KMS-11 (cell line): ENCODE data around the gene TUSC1.

Source experiments
- H2AFZ ChIP-seq: fragments of 200-600 bp; sonication (generic); 2 replicates; pipeline ENCODE4 v1.6.1; 2016; ENCODE audit warnings: antibody characterized with exemption, mixed run types, low read depth
- H3K27ac ChIP-seq: fragments of 200-600 bp; sonication (generic); 2 replicates; pipeline ENCODE4 v1.6.1; 2016; ENCODE audit warnings: mild to moderate bottlenecking, mixed run types
- H3K27me3 ChIP-seq: fragments of 200-600 bp; sonication (generic); 2 replicates; pipeline ENCODE4 v1.6.1; 2017; ENCODE audit warnings: mild to moderate bottlenecking, low read depth, mixed run types, moderate library complexity; ENCODE audit not compliant: insufficient read depth
- H3K36me3 ChIP-seq: fragments of 200-600 bp; sonication (generic); 2 replicates; pipeline ENCODE4 v1.6.1; 2017; ENCODE audit warnings: mild to moderate bottlenecking, mixed run types; ENCODE audit not compliant: insufficient read depth
- H3K4me1 ChIP-seq: fragments of 200-600 bp; sonication (generic); 2 replicates; pipeline ENCODE4 v1.6.1; 2016; ENCODE audit warnings: mild to moderate bottlenecking, low read depth, mixed run types; ENCODE audit not compliant: poor library complexity, severe bottlenecking
- H3K4me2 ChIP-seq: fragments of 200-600 bp; sonication (generic); 2 replicates; pipeline ENCODE4 v1.7.0; 2016; ENCODE audit warnings: mild to moderate bottlenecking, mixed run types
- H3K4me3 ChIP-seq: fragments of 200-600 bp; sonication (generic); IDR thresholded peaks from 2 replicates; pipeline ENCODE4 v1.6.1; 2017; ENCODE audit warnings: low read depth, low read length, mixed read lengths; ENCODE audit not compliant: insufficient read depth
- H3K79me2 ChIP-seq: fragments of 200-600 bp; sonication (generic); 2 replicates; pipeline ENCODE4 v1.6.1; 2016; ENCODE audit warnings: low read depth, mixed run types; ENCODE audit not compliant: insufficient read depth
- H3K9ac ChIP-seq: fragments of 200-600 bp; sonication (generic); 2 replicates; pipeline ENCODE4 v1.6.1; 2016; ENCODE audit warnings: mild to moderate bottlenecking, mixed run types
- H4K20me1 ChIP-seq: fragments of 200-600 bp; sonication (generic); 2 replicates; pipeline ENCODE4 v1.6.1; 2016; ENCODE audit warnings: mild to moderate bottlenecking, mixed run types; ENCODE audit not compliant: insufficient read depth
- TF ChIP-seq, protein P1 (sequence below): fragments of 200-600 bp; sonication (generic); conservative IDR thresholded peaks from 2 replicates; pipeline ENCODE4 v1.6.1; 2017; ENCODE audit warnings: low read depth, mild to moderate bottlenecking, antibody characterized with exemption, low read length, moderate library complexity, mixed read lengths

TUSC1 gene

DNA sequence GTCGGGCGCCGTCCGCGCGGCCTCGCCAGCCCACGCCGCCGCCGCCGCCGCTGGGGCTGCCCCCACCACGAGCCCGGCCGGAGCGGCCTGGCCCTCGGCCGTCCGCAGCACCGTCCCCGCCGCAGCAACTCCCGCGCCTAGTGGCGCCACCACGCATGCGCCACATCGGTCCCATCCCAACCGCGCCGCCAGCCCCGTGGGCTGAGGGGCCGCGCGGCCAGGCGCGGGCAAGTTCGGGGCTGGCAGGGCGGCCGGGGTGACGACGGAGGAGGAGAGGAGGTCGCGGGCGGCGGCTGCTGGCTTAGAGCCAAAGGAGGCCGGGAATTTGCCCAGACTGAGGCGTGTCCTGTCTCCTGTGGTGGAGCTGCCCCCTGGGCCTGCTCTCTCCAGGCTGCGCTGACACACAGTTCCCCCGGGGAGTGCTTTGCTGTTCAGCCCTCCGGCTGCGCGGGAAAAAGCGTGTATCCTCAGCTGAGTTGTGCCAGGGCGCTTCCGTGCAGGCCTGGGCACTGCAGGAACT, at the start of gene TUSC1:
TUSC1 (minus strand) TSS at position 298 of the 520 bp plus-strand sequence; CDS start at position 166, 132 bp downstream.
- Histone ChIP-seq H3K79me2 (no peaks in the 10 kb centered on the region), H3K36me3 (no peaks in the 10 kb centered on the region), H4K20me1 (no peaks in the 10 kb centered on the region), H3K4me2 (peak within 1 kb of the TSS; percentile 59), H3K9ac (peak within 1 kb of the TSS; percentile 95), H3K27ac (peak within 1 kb of the TSS; percentile 88), H3K27me3 (no peaks in the 10 kb centered on the region), H3K4me1 (peaks cover 8% of the 10 kb centered on the region), H2AFZ (peak within 1 kb of the TSS; percentile 62), H3K4me3 (no peak within 1 kb of the TSS)
- TF ChIP-seq, protein P1, sequence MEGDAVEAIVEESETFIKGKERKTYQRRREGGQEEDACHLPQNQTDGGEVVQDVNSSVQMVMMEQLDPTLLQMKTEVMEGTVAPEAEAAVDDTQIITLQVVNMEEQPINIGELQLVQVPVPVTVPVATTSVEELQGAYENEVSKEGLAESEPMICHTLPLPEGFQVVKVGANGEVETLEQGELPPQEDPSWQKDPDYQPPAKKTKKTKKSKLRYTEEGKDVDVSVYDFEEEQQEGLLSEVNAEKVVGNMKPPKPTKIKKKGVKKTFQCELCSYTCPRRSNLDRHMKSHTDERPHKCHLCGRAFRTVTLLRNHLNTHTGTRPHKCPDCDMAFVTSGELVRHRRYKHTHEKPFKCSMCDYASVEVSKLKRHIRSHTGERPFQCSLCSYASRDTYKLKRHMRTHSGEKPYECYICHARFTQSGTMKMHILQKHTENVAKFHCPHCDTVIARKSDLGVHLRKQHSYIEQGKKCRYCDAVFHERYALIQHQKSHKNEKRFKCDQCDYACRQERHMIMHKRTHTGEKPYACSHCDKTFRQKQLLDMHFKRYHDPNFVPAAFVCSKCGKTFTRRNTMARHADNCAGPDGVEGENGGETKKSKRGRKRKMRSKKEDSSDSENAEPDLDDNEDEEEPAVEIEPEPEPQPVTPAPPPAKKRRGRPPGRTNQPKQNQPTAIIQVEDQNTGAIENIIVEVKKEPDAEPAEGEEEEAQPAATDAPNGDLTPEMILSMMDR = no peak

DNA sequence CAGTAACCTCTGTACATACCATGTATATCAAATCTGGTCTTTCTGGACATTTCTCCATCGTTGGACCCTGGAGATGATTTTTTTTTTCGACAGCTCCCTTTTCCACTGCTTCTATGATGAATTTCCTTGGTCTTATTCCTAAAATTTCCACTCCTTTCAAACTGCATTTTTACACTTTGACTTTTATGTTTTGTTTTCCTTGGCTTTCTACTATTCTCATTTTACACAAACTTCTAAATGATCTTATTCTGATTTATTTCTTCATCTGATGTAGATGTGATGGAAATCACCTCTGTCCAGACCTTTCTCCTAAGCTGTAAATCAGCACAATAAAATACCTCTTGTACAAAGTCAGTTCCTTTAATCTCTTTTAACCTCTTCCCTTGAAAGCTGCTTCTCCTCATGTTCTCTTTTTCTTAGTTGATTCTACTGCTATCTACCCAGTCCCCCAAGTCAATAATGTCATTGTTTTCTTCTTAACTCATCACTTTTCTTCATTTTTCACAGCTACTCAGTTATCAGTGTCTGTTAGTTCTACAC, 48.7 kb upstream of the TUSC1 start:
- H3K4me2 ChIP-seq = no peak overlapping the region
- TF ChIP-seq, protein P1 = no peak
- no peaks in the 10 kb centered on the region for H3K36me3 ChIP-seq
- H4K20me1 ChIP-seq = no peaks in the 10 kb centered on the region
- no peak overlapping the region for H3K4me3 ChIP-seq
- H3K9ac ChIP-seq = no peak overlapping the region
- no peaks in the 10 kb centered on the region for H3K27me3 ChIP-seq
- no peak overlapping the region for H3K27ac ChIP-seq
- H3K4me1 ChIP-seq = no peaks in the 10 kb centered on the region
- H2AFZ ChIP-seq = no peak overlapping the region
- H3K79me2 ChIP-seq = no peaks in the 10 kb centered on the region

DNA sequence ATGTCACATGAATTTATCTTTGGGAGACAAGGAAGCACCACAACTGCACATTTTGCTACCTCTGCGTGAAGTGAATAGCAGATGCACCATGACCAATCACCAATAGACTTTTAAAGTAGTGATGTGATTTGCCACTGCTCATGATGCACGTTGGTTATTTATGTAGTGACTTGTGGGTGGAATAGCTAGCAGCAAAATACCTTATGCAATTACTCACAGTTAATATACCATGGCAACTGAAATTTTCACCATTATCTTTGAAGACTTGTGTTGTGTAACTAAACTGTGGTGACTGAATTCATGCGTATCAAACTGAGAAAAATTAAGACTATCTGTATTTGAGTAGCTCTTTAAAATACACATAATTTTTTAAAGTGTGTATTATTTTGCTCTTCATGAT, 46.2 kb upstream of the TUSC1 start:
- no peak overlapping the region for H2AFZ ChIP-seq
- H3K27me3 ChIP-seq = no peaks in the 10 kb centered on the region
- no peaks in the 10 kb centered on the region for H3K4me1 ChIP-seq
- H3K9ac ChIP-seq = no peak overlapping the region
- H4K20me1 ChIP-seq = no peaks in the 10 kb centered on the region
- H3K36me3 ChIP-seq = no peaks in the 10 kb centered on the region
- no peak overlapping the region for H3K4me3 ChIP-seq
- H3K4me2 ChIP-seq = no peak overlapping the region
- H3K27ac ChIP-seq = no peak overlapping the region
- TF ChIP-seq, protein P1 = no peak
- H3K79me2 ChIP-seq = no peaks in the 10 kb centered on the region

DNA sequence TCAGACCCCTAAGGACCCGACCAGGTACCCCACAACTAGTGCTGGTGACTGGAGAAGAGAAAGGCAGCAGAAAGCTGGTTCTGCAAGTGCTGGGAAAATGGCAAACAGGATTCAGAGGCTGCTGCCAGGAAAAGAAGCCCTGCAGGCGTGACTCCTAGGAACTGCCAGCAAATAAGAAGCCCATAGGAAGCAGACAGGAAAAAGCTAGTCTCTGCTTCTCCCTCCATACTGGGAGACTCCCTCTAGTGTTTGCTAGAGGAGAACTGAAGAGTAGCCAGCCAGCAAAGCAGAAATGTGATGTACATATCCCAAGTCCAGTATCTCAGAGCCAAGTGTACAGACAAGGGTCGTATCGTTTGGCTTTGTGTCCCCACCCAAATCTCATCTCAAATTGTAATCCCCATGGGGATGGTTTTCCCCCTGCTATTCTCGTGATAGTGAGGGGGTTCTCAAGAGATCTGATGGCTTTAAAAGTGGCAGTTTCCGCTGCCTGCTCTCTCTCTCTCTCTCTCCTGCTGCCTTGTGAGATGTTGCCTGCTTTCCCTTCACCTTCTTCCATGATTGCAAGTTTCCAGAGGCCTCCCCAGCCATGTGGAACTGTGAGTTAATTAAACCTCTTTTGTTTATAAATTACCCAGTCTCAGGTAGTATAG, 38.1 kb upstream of the TUSC1 start:
- TF ChIP-seq, protein P1 = no peak
- Histone ChIP-seq H3K27ac (no peak overlapping the region), H3K9ac (no peak overlapping the region), H3K36me3 (no peaks in the 10 kb centered on the region; the same call in 1 of the 2 replicates), H3K79me2 (no peaks in the 10 kb centered on the region), H2AFZ (no peak overlapping the region), H3K4me1 (no peaks in the 10 kb centered on the region), H4K20me1 (no peaks in the 10 kb centered on the region), H3K4me3 (no peak overlapping the region), H3K27me3 (no peaks in the 10 kb centered on the region), H3K4me2 (no peak overlapping the region)
